ENCODE measurements around the gene RRAS2. TPM values are rescaled to one million over a fixed set of nuclear protein-coding genes. Genes with fewer than 3 reads are reported as not detected.
A peak's percentile ranks its signal among the peaks of the same experiment; 100 is the strongest.

Gene RRAS2
- total and polyA plus RNA-seq, 10 of the 15 experiments (the other 5 are each of a cell fraction or from before 2014, with no cell fraction given): 26.9 to 72.4 (median 45.4) TPM

- TF ChIP-seq SRF (IDR thresholded peaks at IDR 0.05; ENCODE audit: low read depth in 2 of 2, low read length in 2 of 2) (no peak), RAD21 (IDR thresholded peaks at IDR 0.05; ENCODE audit: insufficient read depth, low read depth, low read length) (no peak), ATF2 (IDR thresholded peaks at IDR 0.05; ENCODE audit: low read length) (no peak), HCFC1 (IDR thresholded peaks at IDR 0.05; ENCODE audit: low read length) (no peak)
- TF ChIP-seq, protein P1, sequence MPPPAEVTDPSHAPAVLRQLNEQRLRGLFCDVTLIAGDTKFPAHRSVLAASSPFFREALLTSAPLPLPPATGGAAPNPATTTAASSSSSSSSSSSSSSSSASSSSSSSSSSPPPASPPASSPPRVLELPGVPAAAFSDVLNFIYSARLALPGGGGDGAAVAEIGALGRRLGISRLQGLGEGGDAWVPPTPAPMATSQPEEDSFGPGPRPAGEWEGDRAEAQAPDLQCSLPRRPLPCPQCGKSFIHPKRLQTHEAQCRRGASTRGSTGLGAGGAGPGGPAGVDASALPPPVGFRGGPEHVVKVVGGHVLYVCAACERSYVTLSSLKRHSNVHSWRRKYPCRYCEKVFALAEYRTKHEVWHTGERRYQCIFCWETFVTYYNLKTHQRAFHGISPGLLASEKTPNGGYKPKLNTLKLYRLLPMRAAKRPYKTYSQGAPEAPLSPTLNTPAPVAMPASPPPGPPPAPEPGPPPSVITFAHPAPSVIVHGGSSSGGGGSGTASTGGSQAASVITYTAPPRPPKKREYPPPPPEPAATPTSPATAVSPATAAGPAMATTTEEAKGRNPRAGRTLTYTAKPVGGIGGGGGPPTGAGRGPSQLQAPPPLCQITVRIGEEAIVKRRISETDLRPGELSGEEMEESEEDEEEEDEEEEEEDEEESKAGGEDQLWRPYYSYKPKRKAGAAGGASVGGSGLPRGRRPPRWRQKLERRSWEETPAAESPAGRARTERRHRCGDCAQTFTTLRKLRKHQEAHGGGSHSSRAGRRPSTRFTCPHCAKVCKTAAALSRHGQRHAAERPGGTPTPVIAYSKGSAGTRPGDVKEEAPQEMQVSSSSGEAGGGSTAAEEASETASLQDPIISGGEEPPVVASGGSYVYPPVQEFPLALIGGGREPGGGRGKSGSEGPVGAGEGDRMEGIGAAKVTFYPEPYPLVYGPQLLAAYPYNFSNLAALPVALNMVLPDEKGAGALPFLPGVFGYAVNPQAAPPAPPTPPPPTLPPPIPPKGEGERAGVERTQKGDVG (CRISPR knock-in tag; IDR thresholded peaks at IDR 0.05): no peak
Measured at GRCh38 chr11:14299921-14300320, 59.1 kb downstream of the RRAS2 start (continued).

DNA sequence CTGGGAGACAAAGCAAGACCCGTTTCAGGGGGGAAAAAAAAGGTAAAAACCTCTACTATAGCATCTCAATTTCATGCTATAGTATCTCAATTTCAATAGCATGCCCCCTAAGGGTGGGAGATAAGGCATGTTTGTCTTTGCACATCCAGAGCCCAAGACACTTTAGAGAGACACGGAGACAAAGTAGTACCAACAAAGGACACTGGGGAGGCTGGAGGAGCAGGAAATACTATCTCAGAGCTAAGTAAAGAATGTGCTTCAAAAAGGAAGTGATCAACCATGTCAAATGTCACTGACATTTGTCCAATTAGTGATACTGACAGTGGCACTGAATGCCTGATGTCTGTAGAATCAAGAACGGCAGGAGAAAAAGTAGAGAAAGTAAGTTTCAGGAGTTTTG lies 68.6 kb downstream of the RRAS2 start:
- no TSS peak for BruUV-seq (replicated peaks)
- Histone ChIP-seq H3K9me3 (replicated peaks; ENCODE audit: control insufficient read depth, insufficient read depth, low read length) (no peaks in the 10 kb centered on the region), H3K27me3 (replicated peaks in 1 of 2; ENCODE audit: control insufficient read depth in 2 of 2, insufficient read depth in 2 of 2, low read length in 1 of 2) (no peaks in the 10 kb centered on the region), H3K36me3 (ENCODE audit: control insufficient read depth in 2 of 2, insufficient read depth in 2 of 2, low read length in 1 of 2) (peaks cover 2 to 13% of the 10 kb centered on the region in 2 experiments; a peak in 2 of 4 replicates), H3K4me2 (ENCODE audit: control insufficient read depth, insufficient read depth) (no peak overlapping the region), H3K27ac (ENCODE audit: control insufficient read depth, insufficient read depth) (no peak overlapping the region), H3K4me3 (no peak overlapping the region), H3K9ac (ENCODE audit: control insufficient read depth, insufficient read depth, low read length) (no peak overlapping the region), H3K4me1 (ENCODE audit: control insufficient read depth, insufficient read depth, low read length) (no peaks in the 10 kb centered on the region), H3K79me2 (ENCODE audit: control insufficient read depth, insufficient read depth, low read length) (no peaks in the 10 kb centered on the region), H4K20me1 (ENCODE audit: control insufficient read depth, insufficient read depth) (no peaks in the 10 kb centered on the region), H2AFZ (ENCODE audit: control insufficient read depth, low read depth, low read length) (no peak overlapping the region)
- DNase-seq (ENCODE audit: low read depth, low spot score): no peak
- 84% methylated on average over 3 of the region's 3 CpGs for WGBS (ENCODE audit: insufficient coverage, insufficient replicate concordance, low lambda C conversion rate, missing lambda C conversion rate)
- ChIA-PET SMC1A (ENCODE audit: uncharacterized antibody, unreplicated experiment) (no interaction called here), RAD21 (ENCODE audit: unreplicated experiment) (no interaction called here), CTCF (interaction anchor here (0.6 to 3.1 kb wide), 4 partner anchors 10 to 202 kb away, joined by 3 to 12 read pairs (median 5); no protein-coding TSS in a partner anchor), POLR2A (no interaction called here)
- no peak for TF ChIP-seq TBL1XR1 (IDR thresholded peaks at IDR 0.05; ENCODE audit: low read depth, low read length)
- TF ChIP-seq HSF1 (IDR thresholded peaks at IDR 0.05; ENCODE audit: low read depth, low read length): no peak
- TF ChIP-seq SP1 (IDR thresholded peaks at IDR 0.05; ENCODE audit: low read depth, low read length): no peak
- TF ChIP-seq RUNX3 (IDR thresholded peaks at IDR 0.05; ENCODE audit: low read length): no peak
- TF ChIP-seq ETV6 (conservative IDR thresholded peaks at IDR 0.05 in 1 of 2, IDR thresholded peaks at IDR 0.05 in 1 of 2; ENCODE audit: borderline replicate concordance in 1 of 2, low read depth in 1 of 2): no peak
- TF ChIP-seq ZSCAN29 (IDR thresholded peaks at IDR 0.05): no peak
- no peak for TF ChIP-seq MXI1 (IDR thresholded peaks at IDR 0.05; ENCODE audit: low read depth, low read length)
- TF ChIP-seq ESRRA (IDR thresholded peaks at IDR 0.05; ENCODE audit: low read length): no peak
- no peak for FAIRE-seq
- intact Hi-C loops (cut with micrococcal nuclease; ENCODE audit: unreplicated experiment): no loop called here
- in situ Hi-C loops (cut with MboI): no loop called here
- peak; percentile 33; the same call in 2 of the 3 replicates for ATAC-seq
